CD4-positive, alpha-beta T cell (primary cell): ENCODE results near the gene CADM2. TPM values are rescaled to one million over a fixed set of nuclear protein-coding genes. Genes with fewer than 3 reads are reported as not detected.

Experiments used
- ATAC-seq: fragments of 200-7000 bp; cut with Tn5 transposase; one replicate; pipeline ENCODE4 v1.10.0; 2022; ENCODE audit warnings: mild to moderate bottlenecking; ENCODE audit not compliant: poor library complexity
- CTCF ChIA-PET: fragments of 350-600 bp; sonication (Branson Sonifier 250); formaldehyde crosslinking; loops from one replicate; lab custom pipeline; 2021; ENCODE audit warnings: antibody characterized with exemption, inconsistent platforms; lab: Charles Lee
- POLR2A ChIA-PET: fragments of 350-600 bp; sonication (Branson Sonifier 250); formaldehyde crosslinking; loops from one replicate; lab custom pipeline; 2021; ENCODE audit warnings: antibody characterized with exemption, inconsistent platforms; lab: Charles Lee
- DNase-seq, 14 experiments: peaks; one replicate each; pipeline ENCODE4 v3.0.0-alpha.2; 2013 to 2020; ENCODE audit warnings: mixed read lengths in 2 of 14
- H3K27ac ChIP-seq, 2 donors: one replicate each; pipeline versions ENCODE4 v1.5.1 to v1.7.0; 2013; ENCODE audit warnings: low read length in 2 of 2, low read depth in 1 of 2, mild to moderate bottlenecking in 1 of 2
- H3K27me3 ChIP-seq, 2 experiments: 1 replicate in 1 of 2; 2 replicates in 1 of 2; pipeline versions ENCODE4 v1.6.1 to v1.7.0; 2013; ENCODE audit warnings: low read length in 2 of 2, control low read depth in 1 of 2, mild to moderate bottlenecking in 1 of 2, moderate library complexity in 1 of 2; ENCODE audit not compliant: insufficient read depth in 2 of 2, control insufficient read depth in 1 of 2
- H3K36me3 ChIP-seq: one replicate; pipeline ENCODE4 v1.6.1; 2013; ENCODE audit warnings: low read length, control low read depth; ENCODE audit not compliant: insufficient read depth
- H3K4me1 ChIP-seq: one replicate; pipeline ENCODE4 v1.6.1; 2013; ENCODE audit warnings: low read length, control low read depth; ENCODE audit not compliant: insufficient read depth
- H3K4me3 ChIP-seq: one replicate; pipeline ENCODE4 v1.5.1; 2013; ENCODE audit warnings: mild to moderate bottlenecking, low read length, moderate library complexity
- H3K9me3 ChIP-seq, 2 experiments: 1 replicate in 1 of 2; 2 replicates in 1 of 2; pipeline versions ENCODE4 v1.6.1 to v1.7.0; 2013; ENCODE audit warnings: low read length in 2 of 2, mild to moderate bottlenecking in 2 of 2, control low read depth in 1 of 2, moderate library complexity in 1 of 2; ENCODE audit not compliant: control insufficient read depth in 1 of 2, insufficient read depth in 1 of 2
- H3K27ac Mint-ChIP-seq: one replicate; pipeline ENCODE4 v1.8.0; 2020; ENCODE audit warnings: mixed read lengths
- H3K27me3 Mint-ChIP-seq: one replicate; pipeline ENCODE4 v1.8.0; 2021; ENCODE audit warnings: mixed read lengths
- H3K36me3 Mint-ChIP-seq: one replicate; pipeline ENCODE4 v1.8.0; 2021; ENCODE audit warnings: low read depth, mixed read lengths
- H3K4me1 Mint-ChIP-seq: one replicate; pipeline ENCODE4 v1.8.0; 2021; ENCODE audit warnings: low read depth, mixed read lengths
- H3K4me3 Mint-ChIP-seq: one replicate; pipeline ENCODE4 v1.8.0; 2020; ENCODE audit warnings: mild to moderate bottlenecking, mixed read lengths
- H3K9me3 Mint-ChIP-seq: one replicate; pipeline ENCODE4 v1.8.0; 2020; ENCODE audit warnings: mixed read lengths
- intact Hi-C, 2 experiments: fragments of 100-400 bp; cut with DNase I in 1 of 2; cut with micrococcal nuclease in 1 of 2; formaldehyde crosslinking; loops; one replicate each; pipeline versions ENCODE4 v1.15.1 to v1.9.0; 2023 to 2025; cut with DNase I, micrococcal nuclease
- total RNA-seq, 174 experiments: library from RNA in 2 of 174; stranded (reverse) in 2 of 174; gene quantifications; one replicate each; pipeline ENCODE4 v1.2.3 and lab custom pipeline; 2021 to 2026
- TF ChIP-seq, protein P1 (sequence below): fragments of 200-600 bp; IDR thresholded peaks from one replicate; pipeline ENCODE4 v1.8.0; 2022; ENCODE audit warnings: antibody characterized with exemption, mild to moderate bottlenecking

The CADM2 gene
- total RNA-seq, 2 experiments from 2014 or later = 0.03 to 0.11 TPM

DNA sequence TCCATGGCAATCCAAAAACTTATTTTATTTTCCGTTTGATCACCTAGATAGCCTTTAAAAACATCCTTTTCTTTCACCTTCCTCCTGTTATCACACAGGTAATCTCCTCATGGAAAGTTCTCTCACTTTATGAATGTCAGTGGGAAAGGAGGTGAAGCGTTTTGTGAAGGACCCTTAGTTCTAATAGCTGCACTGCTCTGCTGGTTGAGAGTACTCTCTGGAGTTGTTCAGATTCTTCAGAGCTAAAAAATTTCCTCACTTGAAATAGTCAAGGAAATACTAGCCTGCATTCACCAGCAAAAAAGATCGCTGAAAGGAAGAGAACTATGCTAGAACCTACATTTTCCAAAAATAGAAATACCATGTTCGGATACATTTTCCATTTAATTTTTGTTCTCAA is 1097.2 kb downstream of the CADM2 start:
- ATAC-seq = no peak
- Mint-ChIP-seq H3K4me1 (no peaks in the 10 kb centered on the region), H3K4me3 (no peak overlapping the region), H3K9me3 (peaks cover 3% of the 10 kb centered on the region), H3K36me3 (no peaks in the 10 kb centered on the region), H3K27me3 (no peaks in the 10 kb centered on the region), H3K27ac (no peak overlapping the region)
- H3K27ac ChIP-seq = no peak overlapping the region
- H3K4me3 ChIP-seq = no peak overlapping the region
- TF ChIP-seq, protein P1, sequence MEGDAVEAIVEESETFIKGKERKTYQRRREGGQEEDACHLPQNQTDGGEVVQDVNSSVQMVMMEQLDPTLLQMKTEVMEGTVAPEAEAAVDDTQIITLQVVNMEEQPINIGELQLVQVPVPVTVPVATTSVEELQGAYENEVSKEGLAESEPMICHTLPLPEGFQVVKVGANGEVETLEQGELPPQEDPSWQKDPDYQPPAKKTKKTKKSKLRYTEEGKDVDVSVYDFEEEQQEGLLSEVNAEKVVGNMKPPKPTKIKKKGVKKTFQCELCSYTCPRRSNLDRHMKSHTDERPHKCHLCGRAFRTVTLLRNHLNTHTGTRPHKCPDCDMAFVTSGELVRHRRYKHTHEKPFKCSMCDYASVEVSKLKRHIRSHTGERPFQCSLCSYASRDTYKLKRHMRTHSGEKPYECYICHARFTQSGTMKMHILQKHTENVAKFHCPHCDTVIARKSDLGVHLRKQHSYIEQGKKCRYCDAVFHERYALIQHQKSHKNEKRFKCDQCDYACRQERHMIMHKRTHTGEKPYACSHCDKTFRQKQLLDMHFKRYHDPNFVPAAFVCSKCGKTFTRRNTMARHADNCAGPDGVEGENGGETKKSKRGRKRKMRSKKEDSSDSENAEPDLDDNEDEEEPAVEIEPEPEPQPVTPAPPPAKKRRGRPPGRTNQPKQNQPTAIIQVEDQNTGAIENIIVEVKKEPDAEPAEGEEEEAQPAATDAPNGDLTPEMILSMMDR = no peak
- no peaks in the 10 kb centered on the region for H3K36me3 ChIP-seq
- peaks cover 0 to 3% of the 10 kb centered on the region in 2 experiments for H3K9me3 ChIP-seq
- ChIA-PET POLR2A (no interaction called here), CTCF (no interaction called here)
- no peak for DNase-seq
- no peaks in the 10 kb centered on the region for H3K4me1 ChIP-seq
- H3K27me3 ChIP-seq = no peaks in the 10 kb centered on the region
- intact Hi-C loops = no loop called here

DNA sequence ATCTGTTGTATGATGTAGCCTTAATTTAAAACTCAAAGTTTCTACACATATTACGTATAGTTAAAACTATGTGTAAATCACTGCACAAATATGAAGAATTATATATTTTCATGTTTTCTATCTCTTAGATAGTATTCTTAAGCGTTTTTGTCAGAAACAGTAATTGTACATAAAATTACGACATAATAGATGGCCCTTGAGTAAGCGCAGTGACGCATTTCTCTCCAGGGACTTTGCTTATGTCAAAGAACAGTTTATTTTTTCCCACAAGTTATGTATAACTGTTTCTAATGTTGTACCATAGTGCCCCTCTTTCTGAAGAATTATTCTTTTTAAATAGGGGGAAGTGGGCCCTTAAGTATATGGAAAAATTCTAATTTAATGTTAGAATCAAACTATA is 1098.2 kb downstream of the CADM2 start:
- Histone ChIP-seq H3K27me3 (no peaks in the 10 kb centered on the region), H3K27ac (no peak overlapping the region), H3K4me3 (no peak overlapping the region), H3K9me3 (peaks cover 0 to 3% of the 10 kb centered on the region in 2 experiments), H3K36me3 (no peaks in the 10 kb centered on the region), H3K4me1 (no peaks in the 10 kb centered on the region)
- Mint-ChIP-seq H3K36me3 (no peaks in the 10 kb centered on the region), H3K27ac (no peak overlapping the region), H3K27me3 (no peaks in the 10 kb centered on the region), H3K4me1 (no peaks in the 10 kb centered on the region), H3K9me3 (peaks cover 4% of the 10 kb centered on the region), H3K4me3 (no peak overlapping the region)
- no peak for DNase-seq
- TF ChIP-seq, protein P1 = no peak
- ATAC-seq = no peak
- CTCF ChIA-PET = no interaction called here
- intact Hi-C loops = no loop called here
- POLR2A ChIA-PET = no interaction called here

DNA sequence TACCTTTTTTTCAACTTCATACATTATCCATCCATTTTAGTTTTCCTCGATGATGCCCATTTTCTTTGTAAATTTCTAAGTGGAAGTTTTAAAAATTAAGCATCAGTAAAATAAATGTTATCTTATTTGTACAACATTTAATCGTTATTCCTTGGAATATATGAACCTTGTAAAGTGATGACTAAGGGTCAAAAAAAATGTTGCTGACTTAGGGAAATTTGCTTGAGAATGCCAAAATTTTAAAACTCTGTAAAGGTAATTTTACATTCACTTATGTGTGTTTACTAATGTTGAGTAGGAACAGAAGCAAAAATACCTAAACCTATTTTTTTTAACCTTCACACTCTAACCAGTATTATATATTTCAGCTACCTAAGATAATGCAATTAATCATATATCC is 1115.0 kb downstream of the CADM2 start:
- Mint-ChIP-seq H3K4me3 (no peak overlapping the region), H3K27ac (no peak overlapping the region), H3K36me3 (no peaks in the 10 kb centered on the region), H3K27me3 (no peaks in the 10 kb centered on the region), H3K9me3 (no peaks in the 10 kb centered on the region), H3K4me1 (no peaks in the 10 kb centered on the region)
- no peaks in the 10 kb centered on the region for H3K4me1 ChIP-seq
- ChIA-PET POLR2A (no interaction called here), CTCF (no interaction called here)
- TF ChIP-seq, protein P1 = no peak
- H3K36me3 ChIP-seq = no peaks in the 10 kb centered on the region
- no peaks in the 10 kb centered on the region for H3K9me3 ChIP-seq
- no peaks in the 10 kb centered on the region for H3K27me3 ChIP-seq
- no peak overlapping the region for H3K27ac ChIP-seq
- DNase-seq (no peak), ATAC-seq (no peak)
- intact Hi-C loops = no loop called here
- H3K4me3 ChIP-seq = no peak overlapping the region
